SU-DHL-6 (cell line): ENCODE data around the gene SLC1A3.
"Not testable (repeated sequence)": the region's sequence is repeated elsewhere in the genome, so short reads cannot be mapped to it uniquely, and the experiment has no call there.

Experiments used
- CTCF ChIP-seq: fragments of 200-600 bp; sonication (generic); IDR thresholded peaks from one replicate; pipeline ENCODE4 v1.5.1; 2017; ENCODE audit warnings: antibody characterized with exemption, mild to moderate bottlenecking, low read length, moderate library complexity; ENCODE audit not compliant: insufficient read depth, poor library complexity, severe bottlenecking
- EZH2phosphoT487 ChIP-seq: fragments of 200-600 bp; sonication (generic), shearing (Covaris generic); conservative IDR thresholded peaks from 2 replicates; pipeline ENCODE4 v1.6.1; 2018; ENCODE audit warnings: mild to moderate bottlenecking, antibody characterized with exemption, low read length, moderate library complexity, mixed read lengths

GRCh38 chr5:36643841-36644240, 37.4 kb downstream of the SLC1A3 start:
- TF ChIP-seq CTCF, EZH2phosphoT487: not testable (repeated sequence)
